ENCODE measurements around the gene KPTN. TPM values are rescaled to one million over a fixed set of nuclear protein-coding genes. Genes with fewer than 3 reads are reported as not detected.

Gene KPTN
- total RNA-seq, 1 experiment from 2014 or later = 20.8 TPM

GRCh38 chr19:47458672-47459071, 25.3 kb downstream of the KPTN start:
- Histone ChIP-seq H3K27ac (no peak overlapping the region), H3K9me3 (ENCODE audit: insufficient read depth, low read depth) (peaks cover 8% of the 10 kb centered on the region; the same call in 1 of the 2 replicates), H3K79me2 (ENCODE audit: low read depth) (no peaks in the 10 kb centered on the region), H3K4me3 (no peak overlapping the region), H4K20me1 (ENCODE audit: insufficient read depth) (no peaks in the 10 kb centered on the region), H3K27me3 (ENCODE audit: insufficient read depth, low read depth) (peaks cover 81% of the 10 kb centered on the region), H2AFZ (no peak overlapping the region), H3K9me2 (ENCODE audit: insufficient read depth) (no peaks in the 10 kb centered on the region), H3F3A (ENCODE audit: insufficient read depth, low read depth) (no peaks in the 10 kb centered on the region), H3K36me3 (ENCODE audit: low read depth) (no peaks in the 10 kb centered on the region), H3K4me1 (replicated peaks; ENCODE audit: insufficient read depth) (no peaks in the 10 kb centered on the region), H3K4me2 (no peak overlapping the region)
- intact Hi-C loops (cut with micrococcal nuclease; ENCODE audit: unreplicated experiment) = no loop called here
- no TSS peak for BruUV-seq (replicated peaks)
- ChIA-PET CTCF (no interaction called here), POLR2A (ENCODE audit: unreplicated experiment) (interaction anchor here (0.7 kb wide), 1 partner anchor 13 kb away, joined by 3 read pairs; no protein-coding TSS in a partner anchor)
- TF ChIP-seq CTCF (conservative IDR thresholded peaks at IDR 0.05) (no peak), EZH2 (IDR thresholded peaks at IDR 0.05; ENCODE audit: low read depth) (no peak)
- DNase-seq = no peak

- POLR2A ChIA-PET (ENCODE audit: unreplicated experiment) = no interaction called here
- intact Hi-C loops (cut with micrococcal nuclease; ENCODE audit: unreplicated experiment) = no loop called here
- TF ChIP-seq CTCF (conservative IDR thresholded peaks at IDR 0.05) (no peak), EZH2 (IDR thresholded peaks at IDR 0.05; ENCODE audit: low read depth) (no peak)
- no peak for DNase-seq
- H3K4me3 ChIP-seq = no peak overlapping the region
- H2AFZ ChIP-seq = no peak overlapping the region
- no peaks in the 10 kb centered on the region for H3K36me3 ChIP-seq (ENCODE audit: low read depth)
- H3K4me2 ChIP-seq = no peak overlapping the region
- no peak overlapping the region for H3K27ac ChIP-seq
- no TSS peak for BruUV-seq (replicated peaks)
- CTCF ChIA-PET = no interaction called here
- H3K27me3 ChIP-seq (ENCODE audit: insufficient read depth, low read depth) = peaks cover 81% of the 10 kb centered on the region
- no peaks in the 10 kb centered on the region for H3F3A ChIP-seq (ENCODE audit: insufficient read depth, low read depth)
- peaks cover 8% of the 10 kb centered on the region; the same call in 1 of the 2 replicates for H3K9me3 ChIP-seq (ENCODE audit: insufficient read depth, low read depth)
- H3K9me2 ChIP-seq (ENCODE audit: insufficient read depth) = no peaks in the 10 kb centered on the region
- no peaks in the 10 kb centered on the region for H3K79me2 ChIP-seq (ENCODE audit: low read depth)
- no peaks in the 10 kb centered on the region for H3K4me1 ChIP-seq (replicated peaks; ENCODE audit: insufficient read depth)
- H4K20me1 ChIP-seq (ENCODE audit: insufficient read depth) = no peaks in the 10 kb centered on the region
These were observed 27.1 kb downstream of the KPTN start for GRCh38 chr19:47456721-47457474.

GRCh38 chr19:47450478-47450877, 33.5 kb downstream of the KPTN start:
- BruUV-seq (replicated peaks) = no TSS peak
- H3K9me2 ChIP-seq (ENCODE audit: insufficient read depth) = no peaks in the 10 kb centered on the region
- no peaks in the 10 kb centered on the region for H3K36me3 ChIP-seq (ENCODE audit: low read depth)
- H3K27ac ChIP-seq = no peak overlapping the region
- no peak overlapping the region for H3K4me3 ChIP-seq
- no peak overlapping the region for H3K4me2 ChIP-seq
- ChIA-PET CTCF (interaction anchor here (0.5 kb wide), 1 partner anchor 189 kb away, joined by 10 read pairs; no protein-coding TSS in a partner anchor), POLR2A (ENCODE audit: unreplicated experiment) (interaction anchor here (0.7 kb wide), 1 partner anchor 11 kb away, joined by 4 read pairs; no protein-coding TSS in a partner anchor)
- H4K20me1 ChIP-seq (ENCODE audit: insufficient read depth) = no peaks in the 10 kb centered on the region
- H3K79me2 ChIP-seq (ENCODE audit: low read depth) = no peaks in the 10 kb centered on the region
- no peak overlapping the region for H2AFZ ChIP-seq
- no peaks in the 10 kb centered on the region for H3K4me1 ChIP-seq (replicated peaks; ENCODE audit: insufficient read depth)
- peaks cover 5% of the 10 kb centered on the region; the same call in 1 of the 2 replicates for H3F3A ChIP-seq (ENCODE audit: insufficient read depth, low read depth)
- TF ChIP-seq CTCF (conservative IDR thresholded peaks at IDR 0.05) (no peak), EZH2 (IDR thresholded peaks at IDR 0.05; ENCODE audit: low read depth) (no peak)
- H3K27me3 ChIP-seq (ENCODE audit: insufficient read depth, low read depth) = peaks cover 80% of the 10 kb centered on the region
- no peak for DNase-seq
- intact Hi-C loops (cut with micrococcal nuclease; ENCODE audit: unreplicated experiment) = no loop called here
- peaks cover 2% of the 10 kb centered on the region; the same call in 1 of the 2 replicates for H3K9me3 ChIP-seq (ENCODE audit: insufficient read depth, low read depth)

Measured in PC-9 (cell line).